K562 (cell line): Measurements from ENCODE around the gene PSEN1. TPM values are rescaled to one million over a fixed set of nuclear protein-coding genes. Genes with fewer than 3 reads are reported as not detected.

Source experiments
- CCNT2 ChIP-seq: IDR thresholded peaks from 2 replicates; pipeline ENCODE4 v1.6.1; 2011; ENCODE audit warnings: borderline replicate concordance, low read depth, mild to moderate bottlenecking, moderate library complexity, mixed read lengths, low read length; ENCODE audit not compliant: insufficient read length; ENCODE audit errors: extremely low read depth
- FOXA3 ChIP-seq, 2 experiments: fragments of 450-650 bp in 1 of 2; sonication (generic) in 1 of 2; formaldehyde crosslinking; IDR thresholded peaks in 1 of 2; conservative IDR thresholded peaks in 1 of 2; 2 replicates each; pipeline versions ENCODE4 v1.4.0 to v1.8.0; 2020 to 2022; ENCODE audit warnings: mild to moderate bottlenecking in 2 of 2, missing genetic modification reagents in 1 of 2
- KDM2B ChIP-seq: fragments of 250-450 bp; sonication (Bioruptor Pico); IDR thresholded peaks from 2 replicates; pipeline ENCODE4 v1.8.0; 2021; ENCODE audit warnings: mild to moderate bottlenecking, moderate library complexity
- NCOA6 ChIP-seq: fragments of 450-650 bp; IDR thresholded peaks from 2 replicates; pipeline ENCODE4 v1.6.1; 2017; ENCODE audit warnings: mild to moderate bottlenecking
- RB1 ChIP-seq: fragments of 450-650 bp; IDR thresholded peaks from 2 replicates; pipeline ENCODE4 v1.6.1; 2017; ENCODE audit warnings: low read depth, mild to moderate bottlenecking
- SMC3 ChIP-seq: conservative IDR thresholded peaks from 2 replicates; pipeline ENCODE4 v1.6.1; 2011; ENCODE audit warnings: low read depth, low read length, improper control_type of control experiment; ENCODE audit not compliant: insufficient read depth
- ZNF253 ChIP-seq: fragments of 250-450 bp; sonication (Bioruptor Pico); conservative IDR thresholded peaks from 2 replicates; pipeline ENCODE4 v1.6.1; 2021; ENCODE audit warnings: mild to moderate bottlenecking
- ZNF263 ChIP-seq: sonication (generic); formaldehyde crosslinking; IDR thresholded peaks from 2 replicates; pipeline ENCODE4 v1.8.0; 2022; ENCODE audit warnings: mild to moderate bottlenecking, missing genetic modification reagents, borderline replicate concordance
- ZNF57 ChIP-seq: fragments of 450-650 bp; formaldehyde crosslinking; IDR thresholded peaks from 2 replicates; pipeline ENCODE4 v1.4.0; 2020; ENCODE audit warnings: mild to moderate bottlenecking, moderate library complexity
- ZNF780A ChIP-seq: fragments of 250-450 bp; sonication (Bioruptor Pico); IDR thresholded peaks from 2 replicates; pipeline ENCODE4 v1.5.0; 2021; ENCODE audit warnings: mild to moderate bottlenecking
- polyA plus RNA-seq, 8 experiments: library from polyadenylated mRNA; depleted of rRNA in 4 of 8; stranded (reverse) in 5 of 8; unstranded in 3 of 8; fragments of >200 nt; fragmentation: Nextera tagmentation in 2 of 8; fragmentation: Illumina TruSeq in 1 of 8; extraction: Ambion mirVana in 2 of 8; extraction: Trizol in 1 of 8; gene quantifications; 2 replicates each; pipeline versions ENCODE4 v1.2.1 to v1.2.3, GENCODE V29; 2011 to 2014; ENCODE audit warnings: inconsistent platforms in 1 of 8, missing spikeins in 1 of 8
- total RNA-seq, 7 experiments: library from RNA; depleted of rRNA in 6 of 7; stranded (reverse); fragments of >200 nt in 6 of 7; fragmentation: Illumina TruSeq in 2 of 7; extraction: Trizol in 2 of 7; gene quantifications; 2 replicates each; pipeline versions ENCODE4 v1.2.1 to v1.2.3, GENCODE V29; 2011 to 2021; ENCODE audit warnings: low replicate concordance in 1 of 7
- TF ChIP-seq, protein P1 (sequence below): fragments of 450-650 bp; IDR thresholded peaks from 2 replicates; pipeline ENCODE4 v1.6.1; 2016; ENCODE audit warnings: mild to moderate bottlenecking, moderate library complexity
- TF ChIP-seq, protein P2 (sequence below), 2 experiments: fragments of 450-650 bp; IDR thresholded peaks; 2 replicates each; pipeline ENCODE4 v1.6.1; 2016

The PSEN1 gene
- total and polyA plus RNA-seq, 9 of the 15 experiments (the other 6 are each of a cell fraction or from before 2014, with no cell fraction given) = 6.5 to 25.2 (median 14.3) TPM

- TF ChIP-seq, protein P1, sequence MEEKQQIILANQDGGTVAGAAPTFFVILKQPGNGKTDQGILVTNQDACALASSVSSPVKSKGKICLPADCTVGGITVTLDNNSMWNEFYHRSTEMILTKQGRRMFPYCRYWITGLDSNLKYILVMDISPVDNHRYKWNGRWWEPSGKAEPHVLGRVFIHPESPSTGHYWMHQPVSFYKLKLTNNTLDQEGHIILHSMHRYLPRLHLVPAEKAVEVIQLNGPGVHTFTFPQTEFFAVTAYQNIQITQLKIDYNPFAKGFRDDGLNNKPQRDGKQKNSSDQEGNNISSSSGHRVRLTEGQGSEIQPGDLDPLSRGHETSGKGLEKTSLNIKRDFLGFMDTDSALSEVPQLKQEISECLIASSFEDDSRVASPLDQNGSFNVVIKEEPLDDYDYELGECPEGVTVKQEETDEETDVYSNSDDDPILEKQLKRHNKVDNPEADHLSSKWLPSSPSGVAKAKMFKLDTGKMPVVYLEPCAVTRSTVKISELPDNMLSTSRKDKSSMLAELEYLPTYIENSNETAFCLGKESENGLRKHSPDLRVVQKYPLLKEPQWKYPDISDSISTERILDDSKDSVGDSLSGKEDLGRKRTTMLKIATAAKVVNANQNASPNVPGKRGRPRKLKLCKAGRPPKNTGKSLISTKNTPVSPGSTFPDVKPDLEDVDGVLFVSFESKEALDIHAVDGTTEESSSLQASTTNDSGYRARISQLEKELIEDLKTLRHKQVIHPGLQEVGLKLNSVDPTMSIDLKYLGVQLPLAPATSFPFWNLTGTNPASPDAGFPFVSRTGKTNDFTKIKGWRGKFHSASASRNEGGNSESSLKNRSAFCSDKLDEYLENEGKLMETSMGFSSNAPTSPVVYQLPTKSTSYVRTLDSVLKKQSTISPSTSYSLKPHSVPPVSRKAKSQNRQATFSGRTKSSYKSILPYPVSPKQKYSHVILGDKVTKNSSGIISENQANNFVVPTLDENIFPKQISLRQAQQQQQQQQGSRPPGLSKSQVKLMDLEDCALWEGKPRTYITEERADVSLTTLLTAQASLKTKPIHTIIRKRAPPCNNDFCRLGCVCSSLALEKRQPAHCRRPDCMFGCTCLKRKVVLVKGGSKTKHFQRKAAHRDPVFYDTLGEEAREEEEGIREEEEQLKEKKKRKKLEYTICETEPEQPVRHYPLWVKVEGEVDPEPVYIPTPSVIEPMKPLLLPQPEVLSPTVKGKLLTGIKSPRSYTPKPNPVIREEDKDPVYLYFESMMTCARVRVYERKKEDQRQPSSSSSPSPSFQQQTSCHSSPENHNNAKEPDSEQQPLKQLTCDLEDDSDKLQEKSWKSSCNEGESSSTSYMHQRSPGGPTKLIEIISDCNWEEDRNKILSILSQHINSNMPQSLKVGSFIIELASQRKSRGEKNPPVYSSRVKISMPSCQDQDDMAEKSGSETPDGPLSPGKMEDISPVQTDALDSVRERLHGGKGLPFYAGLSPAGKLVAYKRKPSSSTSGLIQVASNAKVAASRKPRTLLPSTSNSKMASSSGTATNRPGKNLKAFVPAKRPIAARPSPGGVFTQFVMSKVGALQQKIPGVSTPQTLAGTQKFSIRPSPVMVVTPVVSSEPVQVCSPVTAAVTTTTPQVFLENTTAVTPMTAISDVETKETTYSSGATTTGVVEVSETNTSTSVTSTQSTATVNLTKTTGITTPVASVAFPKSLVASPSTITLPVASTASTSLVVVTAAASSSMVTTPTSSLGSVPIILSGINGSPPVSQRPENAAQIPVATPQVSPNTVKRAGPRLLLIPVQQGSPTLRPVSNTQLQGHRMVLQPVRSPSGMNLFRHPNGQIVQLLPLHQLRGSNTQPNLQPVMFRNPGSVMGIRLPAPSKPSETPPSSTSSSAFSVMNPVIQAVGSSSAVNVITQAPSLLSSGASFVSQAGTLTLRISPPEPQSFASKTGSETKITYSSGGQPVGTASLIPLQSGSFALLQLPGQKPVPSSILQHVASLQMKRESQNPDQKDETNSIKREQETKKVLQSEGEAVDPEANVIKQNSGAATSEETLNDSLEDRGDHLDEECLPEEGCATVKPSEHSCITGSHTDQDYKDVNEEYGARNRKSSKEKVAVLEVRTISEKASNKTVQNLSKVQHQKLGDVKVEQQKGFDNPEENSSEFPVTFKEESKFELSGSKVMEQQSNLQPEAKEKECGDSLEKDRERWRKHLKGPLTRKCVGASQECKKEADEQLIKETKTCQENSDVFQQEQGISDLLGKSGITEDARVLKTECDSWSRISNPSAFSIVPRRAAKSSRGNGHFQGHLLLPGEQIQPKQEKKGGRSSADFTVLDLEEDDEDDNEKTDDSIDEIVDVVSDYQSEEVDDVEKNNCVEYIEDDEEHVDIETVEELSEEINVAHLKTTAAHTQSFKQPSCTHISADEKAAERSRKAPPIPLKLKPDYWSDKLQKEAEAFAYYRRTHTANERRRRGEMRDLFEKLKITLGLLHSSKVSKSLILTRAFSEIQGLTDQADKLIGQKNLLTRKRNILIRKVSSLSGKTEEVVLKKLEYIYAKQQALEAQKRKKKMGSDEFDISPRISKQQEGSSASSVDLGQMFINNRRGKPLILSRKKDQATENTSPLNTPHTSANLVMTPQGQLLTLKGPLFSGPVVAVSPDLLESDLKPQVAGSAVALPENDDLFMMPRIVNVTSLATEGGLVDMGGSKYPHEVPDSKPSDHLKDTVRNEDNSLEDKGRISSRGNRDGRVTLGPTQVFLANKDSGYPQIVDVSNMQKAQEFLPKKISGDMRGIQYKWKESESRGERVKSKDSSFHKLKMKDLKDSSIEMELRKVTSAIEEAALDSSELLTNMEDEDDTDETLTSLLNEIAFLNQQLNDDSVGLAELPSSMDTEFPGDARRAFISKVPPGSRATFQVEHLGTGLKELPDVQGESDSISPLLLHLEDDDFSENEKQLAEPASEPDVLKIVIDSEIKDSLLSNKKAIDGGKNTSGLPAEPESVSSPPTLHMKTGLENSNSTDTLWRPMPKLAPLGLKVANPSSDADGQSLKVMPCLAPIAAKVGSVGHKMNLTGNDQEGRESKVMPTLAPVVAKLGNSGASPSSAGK = peak; percentile 71
- TF ChIP-seq CCNT2 = peak; percentile 24
- no peak for TF ChIP-seq ZNF57 (CRISPR knock-in tag)
- 0 out of 2 replicates have a peak, but pooled peaks have one; percentile 12 for TF ChIP-seq RB1
- no peak for TF ChIP-seq ZNF253 (CRISPR knock-in tag)
- TF ChIP-seq NCOA6 = no peak
- TF ChIP-seq KDM2B = no peak
- no peak for TF ChIP-seq SMC3
- TF ChIP-seq ZNF263 (CRISPR knock-in tag) = 0 out of 2 replicates have a peak, but pooled peaks have one; percentile 38
- TF ChIP-seq, protein P2, sequence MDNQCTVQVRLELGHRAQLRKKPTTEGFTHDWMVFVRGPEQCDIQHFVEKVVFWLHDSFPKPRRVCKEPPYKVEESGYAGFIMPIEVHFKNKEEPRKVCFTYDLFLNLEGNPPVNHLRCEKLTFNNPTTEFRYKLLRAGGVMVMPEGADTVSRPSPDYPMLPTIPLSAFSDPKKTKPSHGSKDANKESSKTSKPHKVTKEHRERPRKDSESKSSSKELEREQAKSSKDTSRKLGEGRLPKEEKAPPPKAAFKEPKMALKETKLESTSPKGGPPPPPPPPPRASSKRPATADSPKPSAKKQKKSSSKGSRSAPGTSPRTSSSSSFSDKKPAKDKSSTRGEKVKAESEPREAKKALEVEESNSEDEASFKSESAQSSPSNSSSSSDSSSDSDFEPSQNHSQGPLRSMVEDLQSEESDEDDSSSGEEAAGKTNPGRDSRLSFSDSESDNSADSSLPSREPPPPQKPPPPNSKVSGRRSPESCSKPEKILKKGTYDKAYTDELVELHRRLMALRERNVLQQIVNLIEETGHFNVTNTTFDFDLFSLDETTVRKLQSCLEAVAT (IDR thresholded peaks at IDR 0.05) = peak in 1 of 2 experiments; percentile 67; a peak in 2 of 4 replicates
- no peak for TF ChIP-seq ZNF780A (CRISPR knock-in tag)
- no peak for TF ChIP-seq FOXA3 (CRISPR knock-in tag; conservative IDR thresholded peaks at IDR 0.05 in 1 of 2, IDR thresholded peaks at IDR 0.05 in 1 of 2)
Observed at GRCh38 chr14:73136387-73137225, at the start of gene PSEN1 (continued).
